Measurements from ENCODE around the gene GPR176.

GRCh38 chr15:39936187-39936586 is 16.1 kb upstream of the GPR176 start:
- TF ChIP-seq POLR2A (IDR thresholded peaks at IDR 0.05) (no peak), POLR2AphosphoS5 (IDR thresholded peaks at IDR 0.05) (no peak), CTCF (IDR thresholded peaks at IDR 0.05) (no peak)
